Activated naive CD4-positive, alpha-beta T cell treated with anti-CD3 and anti-CD28 coated beads, Interleukin-2, amount 10 ng/mL, durations not matched to agents 7 days and 5 days (primary cell): ENCODE data around the gene RASGRP4.

Experiments used
- CTCF ChIA-PET: fragments of 350-600 bp; sonication (Branson Sonifier 250); formaldehyde crosslinking; loops from one replicate; lab custom pipeline; 2021; ENCODE audit warnings: antibody characterized with exemption; lab: Charles Lee
- DNase-seq: peaks from one replicate; pipeline ENCODE4 v3.0.0-alpha.2; 2020
- H3K27ac Mint-ChIP-seq: one replicate; pipeline ENCODE4 v1.8.0; 2021; ENCODE audit warnings: mild to moderate bottlenecking, moderate library complexity, mixed read lengths
- H3K27me3 Mint-ChIP-seq: one replicate; pipeline ENCODE4 v1.8.0; 2021; ENCODE audit warnings: mild to moderate bottlenecking, mixed read lengths
- H3K36me3 Mint-ChIP-seq: one replicate; pipeline ENCODE4 v1.8.0; 2021; ENCODE audit warnings: mixed read lengths
- H3K4me1 Mint-ChIP-seq: one replicate; pipeline ENCODE4 v1.8.0; 2021; ENCODE audit warnings: mixed read lengths
- H3K4me3 Mint-ChIP-seq: one replicate; pipeline ENCODE4 v1.8.0; 2021; ENCODE audit warnings: mild to moderate bottlenecking, moderate library complexity, mixed read lengths
- H3K9me3 Mint-ChIP-seq: one replicate; pipeline ENCODE4 v1.8.0; 2021; ENCODE audit warnings: mixed read lengths

RASGRP4 gene

GRCh38 chr19:38401148-38401547 is 24.9 kb downstream of the RASGRP4 start:
- Mint-ChIP-seq H3K9me3 (no peaks in the 10 kb centered on the region), H3K4me3 (no peak overlapping the region), H3K27ac (peak overlapping the region; percentile 88), H3K27me3 (peaks cover 37% of the 10 kb centered on the region), H3K36me3 (peaks cover 9% of the 10 kb centered on the region), H3K4me1 (peaks cover 35% of the 10 kb centered on the region)
- CTCF ChIA-PET = interaction anchor here (1.2 kb wide), 1 partner anchor 234 kb away, joined by 3 read pairs; no protein-coding TSS in a partner anchor
- no peak for DNase-seq

- CTCF ChIA-PET = interaction anchor here (0.6 kb wide), 1 partner anchor 268 kb away, joined by 3 read pairs; no protein-coding TSS in a partner anchor
- no peaks in the 10 kb centered on the region for H3K9me3 Mint-ChIP-seq
- H3K4me3 Mint-ChIP-seq = no peak overlapping the region
- no peak for DNase-seq
- peaks cover 7% of the 10 kb centered on the region for H3K36me3 Mint-ChIP-seq
- peaks cover 33% of the 10 kb centered on the region for H3K4me1 Mint-ChIP-seq
- H3K27me3 Mint-ChIP-seq = peaks cover 38% of the 10 kb centered on the region
- H3K27ac Mint-ChIP-seq = peak overlapping the region; percentile 47
Measured at GRCh38 chr19:38400361-38400760, 25.7 kb downstream of the RASGRP4 start.

- H3K9me3 Mint-ChIP-seq = no peaks in the 10 kb centered on the region
- CTCF ChIA-PET = interaction anchor here (0.6 kb wide), 1 partner anchor 267 kb away, joined by 3 read pairs; no protein-coding TSS in a partner anchor
- H3K27ac Mint-ChIP-seq = no peak overlapping the region
- H3K4me3 Mint-ChIP-seq = no peak overlapping the region
- DNase-seq = no peak
- H3K4me1 Mint-ChIP-seq = peaks cover 31% of the 10 kb centered on the region
- H3K36me3 Mint-ChIP-seq = peaks cover 3% of the 10 kb centered on the region
- H3K27me3 Mint-ChIP-seq = peaks cover 46% of the 10 kb centered on the region
Measured at GRCh38 chr19:38399537-38399936, 26.5 kb downstream of the RASGRP4 start.

- H3K4me1 Mint-ChIP-seq = peaks cover 28% of the 10 kb centered on the region
- no peak overlapping the region for H3K4me3 Mint-ChIP-seq
- H3K27ac Mint-ChIP-seq = no peak overlapping the region
- H3K9me3 Mint-ChIP-seq = no peaks in the 10 kb centered on the region
- DNase-seq = no peak
- peaks cover 51% of the 10 kb centered on the region for H3K27me3 Mint-ChIP-seq
- peaks cover 3% of the 10 kb centered on the region for H3K36me3 Mint-ChIP-seq
- CTCF ChIA-PET = no interaction called here
Measured at GRCh38 chr19:38399081-38399480, 26.9 kb downstream of the RASGRP4 start.

- Mint-ChIP-seq H3K4me3 (peak overlapping the region; percentile 70), H3K4me1 (peaks cover 16% of the 10 kb centered on the region), H3K27me3 (peaks cover 74% of the 10 kb centered on the region), H3K36me3 (no peaks in the 10 kb centered on the region), H3K9me3 (no peaks in the 10 kb centered on the region), H3K27ac (no peak overlapping the region)
- DNase-seq = peak; percentile 64
- CTCF ChIA-PET = interaction anchor here (1.1 kb wide), 1 partner anchor 21 kb away, joined by 3 read pairs; the partner anchor contains the start of gene PSMD8
Measured at GRCh38 chr19:38395381-38396114, 30.5 kb downstream of the RASGRP4 start.

GRCh38 chr19:38394488-38394887 is 31.5 kb downstream of the RASGRP4 start:
- Mint-ChIP-seq H3K9me3 (no peaks in the 10 kb centered on the region), H3K27me3 (peaks cover 79% of the 10 kb centered on the region), H3K4me3 (peak overlapping the region; percentile 70), H3K36me3 (no peaks in the 10 kb centered on the region), H3K27ac (no peak overlapping the region), H3K4me1 (peaks cover 20% of the 10 kb centered on the region)
- peak; percentile 83 for DNase-seq
- CTCF ChIA-PET = interaction anchor here (1.1 kb wide), 2 partner anchors 8 to 20 kb away, joined by 3 to 7 read pairs; partner anchors contain the start of genes FAM98C and PSMD8

GRCh38 chr19:38392707-38393308 is 33.2 kb downstream of the RASGRP4 start:
- no peak overlapping the region for H3K27ac Mint-ChIP-seq

GRCh38 chr19:38391911-38392464 is 34.0 kb downstream of the RASGRP4 start:
- CTCF ChIA-PET = no interaction called here
- Mint-ChIP-seq H3K27me3 (peaks cover 86% of the 10 kb centered on the region), H3K9me3 (no peaks in the 10 kb centered on the region), H3K4me3 (no peak overlapping the region), H3K36me3 (peaks cover 3% of the 10 kb centered on the region), H3K27ac (no peak overlapping the region), H3K4me1 (peaks cover 33% of the 10 kb centered on the region)
- no peak for DNase-seq

More at GRCh38 chr19:38392707-38393308, 33.2 kb downstream of the RASGRP4 start:
- no peaks in the 10 kb centered on the region for H3K36me3 Mint-ChIP-seq
- no peaks in the 10 kb centered on the region for H3K9me3 Mint-ChIP-seq
- CTCF ChIA-PET = interaction anchor here (1.2 kb wide), 1 partner anchor 10 kb away, joined by 3 read pairs; the partner anchor contains the start of gene FAM98C
- H3K4me3 Mint-ChIP-seq = no peak overlapping the region
- peaks cover 86% of the 10 kb centered on the region for H3K27me3 Mint-ChIP-seq
- H3K4me1 Mint-ChIP-seq = peaks cover 28% of the 10 kb centered on the region
- no peak for DNase-seq

- Mint-ChIP-seq H3K36me3 (peaks cover 4% of the 10 kb centered on the region), H3K27me3 (peaks cover 92% of the 10 kb centered on the region), H3K9me3 (no peaks in the 10 kb centered on the region), H3K4me1 (peaks cover 26% of the 10 kb centered on the region), H3K4me3 (no peak overlapping the region), H3K27ac (no peak overlapping the region)
- CTCF ChIA-PET = interaction anchor here (3.9 kb wide), 1 partner anchor 12 kb away, joined by 17 read pairs; the partner anchor contains the start of gene FAM98C
- no peak for DNase-seq
Measured at GRCh38 chr19:38389957-38390924, 35.8 kb downstream of the RASGRP4 start.

GRCh38 chr19:38389101-38389925 is 36.7 kb downstream of the RASGRP4 start:
- H3K27me3 Mint-ChIP-seq = peaks cover 92% of the 10 kb centered on the region
- DNase-seq = no peak
- CTCF ChIA-PET = interaction anchor here (3.9 kb wide), 1 partner anchor 13 kb away, joined by 17 read pairs; the partner anchor contains the start of gene FAM98C
- peaks cover 12% of the 10 kb centered on the region for H3K36me3 Mint-ChIP-seq
- H3K27ac Mint-ChIP-seq = no peak overlapping the region
- H3K4me3 Mint-ChIP-seq = peak overlapping the region; percentile 16
- no peaks in the 10 kb centered on the region for H3K9me3 Mint-ChIP-seq
- peaks cover 23% of the 10 kb centered on the region for H3K4me1 Mint-ChIP-seq

GRCh38 chr19:38388349-38389100 is 37.5 kb downstream of the RASGRP4 start, which contains the start of gene SPRED3:
Gene SPRED3 (plus strand): TSS chr19:38388697. CDS start chr19:38390303, 1,606 bp downstream.
- CTCF ChIA-PET = interaction anchor here (1.0 to 3.9 kb wide), 4 partner anchors 14 to 246 kb away, joined by 3 to 17 read pairs (median 4); partner anchors contain the start of gene FAM98C
- Mint-ChIP-seq H3K4me1 (peaks cover 21% of the 10 kb centered on the region), H3K4me3 (peak within 1 kb of the TSS; percentile 75), H3K36me3 (peaks cover 15% of the 10 kb centered on the region), H3K27ac (peak within 1 kb of the TSS; percentile 35), H3K27me3 (peaks cover 87% of the 10 kb centered on the region), H3K9me3 (no peaks in the 10 kb centered on the region)
- DNase-seq = peak; percentile 41
